ENCODE data around the gene CSMD2. TPM values are rescaled to one million over a fixed set of nuclear protein-coding genes. Genes with fewer than 3 reads are reported as not detected.

Gene CSMD2
- total RNA-seq, 1 experiment from 2014 or later: 0.22 TPM

GRCh38 chr1:33640114-33640660 lies 524.8 kb downstream of the CSMD2 start:
- ChIA-PET RAD21 (ENCODE audit: low non-redundant PET in 1 of 2, low total read pairs in 2 of 2, uncharacterized antibody in 2 of 2, unreplicated experiment in 2 of 2) (no interaction called here), POLR2A (no interaction called here), CTCF (interaction anchor here (1.2 to 1.6 kb wide), 3 partner anchors 374 to 1103 kb away, joined by 3 to 6 read pairs (median 3); no protein-coding TSS in a partner anchor)
- no peak for ATAC-seq
- intact Hi-C loops (cut with micrococcal nuclease): loop anchor here (2.0 to 5.0 kb wide), 2 partner anchors 372 to 523 kb away; no protein-coding TSS in a partner anchor
- no TSS peak for BruUV-seq (replicated peaks)
- no peak overlapping the region for H2AFZ ChIP-seq (ENCODE audit: low read depth, low read length, poor library complexity, severe bottlenecking)
- no peaks in the 10 kb centered on the region for H3K4me1 ChIP-seq (ENCODE audit: control insufficient read depth in 1 of 2, insufficient read depth in 2 of 2, low read length in 2 of 2)
- no peaks in the 10 kb centered on the region for H4K20me1 ChIP-seq (ENCODE audit: insufficient read depth)
- no peaks in the 10 kb centered on the region for H3K79me2 ChIP-seq (ENCODE audit: insufficient read depth, low read length)
- no peaks in the 10 kb centered on the region for H3K36me3 ChIP-seq (ENCODE audit: control insufficient read depth in 1 of 2, insufficient read depth in 2 of 2, low read length in 2 of 2)
- no peak overlapping the region for H3K9ac ChIP-seq (ENCODE audit: low read length)
- H3K27me3 ChIP-seq (ENCODE audit: insufficient read depth, low read length): peaks cover 31% of the 10 kb centered on the region; the same call in 1 of the 2 replicates
- no peak overlapping the region for H3K27ac ChIP-seq (ENCODE audit: low read depth, low read length)
- no peaks in the 10 kb centered on the region for H3K9me3 ChIP-seq (ENCODE audit: control insufficient read depth in 1 of 2, insufficient read depth in 1 of 2, low read depth in 1 of 2, low read length in 2 of 2)
- no peak overlapping the region for H3K4me3 ChIP-seq (replicated peaks in 1 of 2; ENCODE audit: low read depth in 1 of 2, low read length in 2 of 2)
- DNase-seq (ENCODE audit: low read depth, low spot score): no peak
- TF ChIP-seq YY1 (IDR thresholded peaks at IDR 0.05; ENCODE audit: extremely low read depth, insufficient replicate concordance, low read depth, low read length): no peak
- H3K4me2 ChIP-seq (ENCODE audit: low read length): no peak overlapping the region
- no peaks in the 10 kb centered on the region for H3K9me2 ChIP-seq (ENCODE audit: insufficient read depth)

GRCh38 chr1:33637846-33638440 lies 527.1 kb downstream of the CSMD2 start:
- no peaks in the 10 kb centered on the region for H4K20me1 ChIP-seq (ENCODE audit: insufficient read depth)
- H3K27me3 ChIP-seq (ENCODE audit: insufficient read depth, low read length): peaks cover 16% of the 10 kb centered on the region; the same call in 1 of the 2 replicates
- H2AFZ ChIP-seq (ENCODE audit: low read depth, low read length, poor library complexity, severe bottlenecking): no peak overlapping the region
- H3K4me1 ChIP-seq (ENCODE audit: control insufficient read depth in 1 of 2, insufficient read depth in 2 of 2, low read length in 2 of 2): peaks cover 0 to 12% of the 10 kb centered on the region in 2 experiments; a peak in 2 of 4 replicates
- H3K9me3 ChIP-seq (ENCODE audit: control insufficient read depth in 1 of 2, insufficient read depth in 1 of 2, low read depth in 1 of 2, low read length in 2 of 2): no peaks in the 10 kb centered on the region
- H3K4me2 ChIP-seq (ENCODE audit: low read length): no peak overlapping the region
- CTCF ChIA-PET: no interaction called here
- H3K79me2 ChIP-seq (ENCODE audit: insufficient read depth, low read length): no peaks in the 10 kb centered on the region
- BruUV-seq (replicated peaks): no TSS peak
- DNase-seq (ENCODE audit: low read depth, low spot score) (no peak), ATAC-seq (no peak)
- H3K36me3 ChIP-seq (ENCODE audit: control insufficient read depth in 1 of 2, insufficient read depth in 2 of 2, low read length in 2 of 2): no peaks in the 10 kb centered on the region
- H3K27ac ChIP-seq (ENCODE audit: low read depth, low read length): no peak overlapping the region
- RAD21 ChIA-PET (ENCODE audit: low non-redundant PET in 1 of 2, low total read pairs in 2 of 2, uncharacterized antibody in 2 of 2, unreplicated experiment in 2 of 2): no interaction called here
- intact Hi-C loops (cut with micrococcal nuclease): no loop called here
- no peaks in the 10 kb centered on the region for H3K9me2 ChIP-seq (ENCODE audit: insufficient read depth)
- TF ChIP-seq RAD21 (IDR thresholded peaks at IDR 0.05; ENCODE audit: low read depth): no peak
- H3K4me3 ChIP-seq (replicated peaks in 1 of 2; ENCODE audit: low read depth in 1 of 2, low read length in 2 of 2): no peak overlapping the region
- H3K9ac ChIP-seq (ENCODE audit: low read length): no peak overlapping the region
- POLR2A ChIA-PET: no interaction called here
